Activated CD4-positive, alpha-beta memory T cell treated with anti-CD3 and anti-CD28 coated beads, Interleukin-2, amount 10 ng/mL, durations not matched to agents 7 days and 5 days (primary cell): ENCODE data around the gene MT1G. TPM values are rescaled to one million over a fixed set of nuclear protein-coding genes. Genes with fewer than 3 reads are reported as not detected.

Source experiments
- CTCF ChIA-PET: fragments of 350-600 bp; sonication (Branson Sonifier 250); formaldehyde crosslinking; loops from one replicate; lab custom pipeline; 2021; ENCODE audit warnings: antibody characterized with exemption, inconsistent platforms; lab: Charles Lee
- POLR2A ChIA-PET: fragments of 350-600 bp; sonication (Branson Sonifier 250); formaldehyde crosslinking; loops from one replicate; lab custom pipeline; 2021; ENCODE audit warnings: antibody characterized with exemption; lab: Charles Lee
- DNase-seq: peaks from one replicate; pipeline ENCODE4 v3.0.0-alpha.2; 2020
- H3K27ac Mint-ChIP-seq: one replicate; pipeline ENCODE4 v1.8.0; 2021; ENCODE audit warnings: mild to moderate bottlenecking, mixed read lengths
- H3K27me3 Mint-ChIP-seq: one replicate; pipeline ENCODE4 v1.8.0; 2021; ENCODE audit warnings: mixed read lengths
- H3K36me3 Mint-ChIP-seq: one replicate; pipeline ENCODE4 v1.8.0; 2021; ENCODE audit warnings: low read depth, mixed read lengths
- H3K4me1 Mint-ChIP-seq: one replicate; pipeline ENCODE4 v1.8.0; 2021; ENCODE audit warnings: mixed read lengths
- H3K4me3 Mint-ChIP-seq: one replicate; pipeline ENCODE4 v1.8.0; 2021; ENCODE audit warnings: mild to moderate bottlenecking, mixed read lengths
- H3K9me3 Mint-ChIP-seq: one replicate; pipeline ENCODE4 v1.8.0; 2021; ENCODE audit warnings: mixed read lengths
- total RNA-seq, 2 experiments: library from RNA; stranded (reverse); gene quantifications; one replicate each; pipeline ENCODE4 v1.2.3, GENCODE V29; 2021

The MT1G gene
- total RNA-seq, 2 experiments from 2014 or later: 2.2 to 2.9 TPM

- POLR2A ChIA-PET: interaction anchor here (1.8 to 3.1 kb wide), 2 partner anchors 124 to 250 kb away, joined by 8 to 19 read pairs; partner anchors contain the start of genes NUDT21 and OGFOD1
- Mint-ChIP-seq H3K36me3 (no peaks in the 10 kb centered on the region), H3K4me3 (no peak overlapping the region), H3K9me3 (no peaks in the 10 kb centered on the region), H3K27me3 (peaks cover 4% of the 10 kb centered on the region), H3K27ac (no peak overlapping the region), H3K4me1 (peaks cover 8% of the 10 kb centered on the region)
- DNase-seq: no peak
- CTCF ChIA-PET: interaction anchor here (0.7 to 4.6 kb wide), 13 partner anchors 16 to 533 kb away, joined by 3 to 107 read pairs (median 4); partner anchors contain the start of genes MT1X, PSME3IP1 and RSPRY1
These were observed 32.8 kb upstream of the MT1G start for GRCh38 chr16:56700631-56701030.

GRCh38 chr16:56700195-56700594 is 32.3 kb upstream of the MT1G start:
- Mint-ChIP-seq H3K4me1 (peaks cover 8% of the 10 kb centered on the region), H3K27me3 (peaks cover 4% of the 10 kb centered on the region), H3K36me3 (no peaks in the 10 kb centered on the region), H3K4me3 (no peak overlapping the region), H3K27ac (no peak overlapping the region), H3K9me3 (no peaks in the 10 kb centered on the region)
- no peak for DNase-seq
- ChIA-PET POLR2A (interaction anchor here (3.1 kb wide), 1 partner anchor 124 kb away, joined by 19 read pairs; no protein-coding TSS in a partner anchor), CTCF (interaction anchor here (0.7 to 4.6 kb wide), 8 partner anchors 16 to 534 kb away, joined by 3 to 107 read pairs (median 11); partner anchors contain the start of genes MT1X, PSME3IP1 and RSPRY1)

GRCh38 chr16:56697456-56698155 is 29.7 kb upstream of the MT1G start:
- no peak overlapping the region for H3K4me3 Mint-ChIP-seq
- peaks cover 4% of the 10 kb centered on the region for H3K27me3 Mint-ChIP-seq
- ChIA-PET CTCF (interaction anchor here (0.6 to 1.2 kb wide), 4 partner anchors 11 to 281 kb away, joined by 3 to 4 read pairs (median 3); partner anchors contain the start of gene MT1E), POLR2A (interaction anchor here (1.6 kb wide), 1 partner anchor 15 kb away, joined by 10 read pairs; the partner anchor contains the start of gene MT1X)
- no peaks in the 10 kb centered on the region for H3K9me3 Mint-ChIP-seq
- H3K4me1 Mint-ChIP-seq: peaks cover 8% of the 10 kb centered on the region
- DNase-seq: no peak
- no peaks in the 10 kb centered on the region for H3K36me3 Mint-ChIP-seq
- H3K27ac Mint-ChIP-seq: no peak overlapping the region

- POLR2A ChIA-PET: interaction anchor here (1.3 to 3.6 kb wide), 2 partner anchors 12 to 13 kb away, joined by 9 to 13 read pairs; partner anchors contain the start of gene MT1X
- no peak for DNase-seq
These were observed 27.4 kb upstream of the MT1G start for GRCh38 chr16:56695246-56695645.

DNA sequence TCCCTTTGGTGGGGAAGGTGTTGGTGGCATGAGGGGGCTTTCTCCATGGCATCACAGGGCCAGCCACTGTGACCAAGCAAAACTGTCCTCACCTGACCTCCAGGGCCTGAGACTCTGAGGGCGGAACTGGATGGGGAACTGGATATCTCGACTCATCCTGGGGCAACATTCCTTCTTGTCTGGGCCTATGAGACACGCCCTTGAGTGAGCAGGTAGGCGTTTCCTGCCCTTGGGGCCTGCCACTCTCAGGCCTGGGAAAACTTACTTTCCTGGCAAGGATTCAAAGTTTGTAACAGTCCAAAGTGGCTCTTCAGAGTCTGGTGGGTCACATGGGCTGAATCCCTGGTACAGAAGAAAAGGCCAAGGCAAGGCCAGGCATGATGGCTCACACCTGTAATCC is 24.0 kb upstream of the MT1G start:
- Mint-ChIP-seq H3K9me3 (no peaks in the 10 kb centered on the region), H3K27me3 (peaks cover 13% of the 10 kb centered on the region), H3K36me3 (no peaks in the 10 kb centered on the region), H3K4me3 (no peak overlapping the region), H3K27ac (no peak overlapping the region), H3K4me1 (no peaks in the 10 kb centered on the region)
- no peak for DNase-seq
- ChIA-PET POLR2A (interaction anchor here (3.6 kb wide), 1 partner anchor 9 kb away, joined by 13 read pairs; the partner anchor contains the start of gene MT1X), CTCF (no interaction called here)

More at GRCh38 chr16:56695246-56695645, 27.4 kb upstream of the MT1G start:
- Mint-ChIP-seq H3K27ac (no peak overlapping the region), H3K36me3 (no peaks in the 10 kb centered on the region), H3K27me3 (peaks cover 8% of the 10 kb centered on the region), H3K4me1 (no peaks in the 10 kb centered on the region), H3K9me3 (no peaks in the 10 kb centered on the region), H3K4me3 (no peak overlapping the region)
- CTCF ChIA-PET: interaction anchor here (1.0 to 1.3 kb wide), 2 partner anchors 12 to 94 kb away, joined by 3 to 4 read pairs; no protein-coding TSS in a partner anchor

DNA sequence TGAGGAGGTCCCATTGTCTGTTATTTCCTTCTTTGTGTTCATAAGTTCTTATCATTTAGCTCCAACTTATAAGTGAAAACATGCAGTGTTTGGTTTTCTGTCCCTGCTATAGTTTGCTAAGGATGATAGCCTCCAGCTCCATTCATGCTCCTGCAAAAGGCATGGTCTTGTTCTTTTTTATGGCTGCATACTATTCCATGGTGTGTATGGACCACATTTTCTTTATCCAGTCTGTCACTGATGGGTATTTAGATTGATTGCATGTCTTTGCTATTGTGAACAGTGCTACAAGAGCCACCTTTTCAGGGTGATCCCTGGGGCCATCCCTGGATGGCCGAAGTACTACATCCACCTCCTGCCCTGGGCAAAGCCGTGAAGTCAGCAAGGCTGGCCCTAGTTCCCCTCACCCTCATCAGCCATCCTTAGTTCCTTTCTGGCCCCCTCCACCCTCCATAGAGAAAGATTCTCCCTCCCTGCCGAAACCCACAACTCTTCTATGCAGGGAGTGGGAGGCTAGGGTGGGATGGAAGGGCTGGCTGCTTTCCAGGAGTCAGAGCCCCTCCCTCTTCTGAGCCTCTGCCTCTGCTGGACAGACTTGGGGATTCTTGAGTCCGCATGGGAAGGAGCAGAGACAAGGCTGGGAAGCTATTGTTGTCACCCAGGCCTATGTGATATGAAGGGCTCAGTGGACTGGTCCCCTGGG is 22.7 kb upstream of the MT1G start:
- H3K9me3 Mint-ChIP-seq: no peaks in the 10 kb centered on the region

DNA sequence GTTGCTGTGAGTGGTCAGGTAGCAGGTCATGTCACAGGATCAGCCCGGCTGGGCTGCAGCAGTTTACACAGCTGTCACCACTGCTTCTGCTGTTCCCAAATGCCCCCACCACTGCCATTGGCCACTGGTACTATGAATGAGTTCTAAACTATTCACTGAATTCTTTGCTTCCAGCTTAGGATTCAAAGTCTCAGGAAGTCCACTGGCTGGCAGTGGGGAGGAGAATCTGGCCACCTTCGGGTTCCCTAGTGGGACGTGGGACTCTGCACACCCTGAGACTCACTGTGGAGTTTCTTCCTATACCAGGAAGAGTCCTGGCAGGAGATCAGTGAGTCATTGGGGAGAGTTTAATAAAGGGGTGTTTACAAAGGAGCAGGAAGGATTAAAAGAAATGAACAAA is 21.3 kb upstream of the MT1G start:
- no peak for DNase-seq
- Mint-ChIP-seq H3K27me3 (peaks cover 12% of the 10 kb centered on the region), H3K4me1 (no peaks in the 10 kb centered on the region), H3K9me3 (no peaks in the 10 kb centered on the region), H3K36me3 (peaks cover 7% of the 10 kb centered on the region), H3K4me3 (no peak overlapping the region), H3K27ac (no peak overlapping the region)
- CTCF ChIA-PET: interaction anchor here (1.0 to 2.1 kb wide), 2 partner anchors 13 kb away, joined by 3 to 6 read pairs; no protein-coding TSS in a partner anchor
- POLR2A ChIA-PET: no interaction called here

More for the DNA sequence above, 22.7 kb upstream of the MT1G start:
- ChIA-PET CTCF (interaction anchor here (1.0 to 2.1 kb wide), 2 partner anchors 12 to 15 kb away, joined by 3 to 6 read pairs; no protein-coding TSS in a partner anchor), POLR2A (no interaction called here)
- no peak for DNase-seq
- H3K27ac Mint-ChIP-seq: no peak overlapping the region
- H3K4me3 Mint-ChIP-seq: no peak overlapping the region
- H3K27me3 Mint-ChIP-seq: peaks cover 12% of the 10 kb centered on the region
- no peaks in the 10 kb centered on the region for H3K4me1 Mint-ChIP-seq
- H3K36me3 Mint-ChIP-seq: peaks cover 4% of the 10 kb centered on the region

DNA sequence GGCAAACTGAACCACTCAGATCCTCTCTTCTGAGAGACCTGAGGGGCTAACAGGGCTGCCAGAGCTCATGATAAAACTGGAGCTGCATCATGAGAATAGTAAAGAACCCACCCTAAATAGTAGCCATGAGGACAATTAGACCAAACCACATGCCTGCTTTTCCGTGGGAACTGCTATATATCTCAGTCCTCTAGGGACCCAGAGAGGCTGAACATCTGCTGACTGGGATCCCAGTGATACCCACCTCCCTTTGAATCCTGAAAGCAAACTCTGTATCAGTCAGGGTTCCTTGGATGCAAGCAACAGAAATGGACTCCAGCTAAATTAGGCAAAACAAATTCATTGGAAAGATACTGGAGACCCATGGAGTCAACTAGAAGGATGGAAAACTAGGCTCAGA is 20.9 kb upstream of the MT1G start:
- H3K9me3 Mint-ChIP-seq: no peaks in the 10 kb centered on the region
- H3K4me1 Mint-ChIP-seq: peaks cover 4% of the 10 kb centered on the region
- no peak overlapping the region for H3K4me3 Mint-ChIP-seq
- peaks cover 12% of the 10 kb centered on the region for H3K27me3 Mint-ChIP-seq
- CTCF ChIA-PET: interaction anchor here (2.1 kb wide), 1 partner anchor 13 kb away, joined by 6 read pairs; no protein-coding TSS in a partner anchor
- peaks cover 9% of the 10 kb centered on the region for H3K36me3 Mint-ChIP-seq
- no peak overlapping the region for H3K27ac Mint-ChIP-seq
- DNase-seq: no peak
- POLR2A ChIA-PET: no interaction called here

DNA sequence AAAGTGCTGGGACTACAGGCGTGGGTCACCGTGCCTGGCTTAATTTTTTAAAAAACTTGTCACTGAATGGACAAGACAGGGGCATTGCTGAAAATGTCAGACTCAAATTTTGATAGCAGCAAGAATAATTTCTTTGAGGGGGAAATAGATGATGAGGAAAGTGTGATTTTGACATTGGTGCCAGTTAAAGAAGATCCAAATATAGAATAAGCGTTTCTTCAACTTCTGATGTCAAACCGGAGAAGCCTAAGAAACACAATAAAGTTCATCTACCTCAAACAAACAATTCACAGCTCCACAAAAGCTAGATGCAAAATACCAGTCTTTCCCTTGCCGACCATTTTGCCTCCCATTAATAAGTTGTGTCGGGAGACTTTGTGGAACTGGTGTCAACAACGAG is 18.9 kb upstream of the MT1G start:
- Mint-ChIP-seq H3K27ac (no peak overlapping the region), H3K36me3 (peaks cover 9% of the 10 kb centered on the region), H3K27me3 (peaks cover 12% of the 10 kb centered on the region), H3K9me3 (no peaks in the 10 kb centered on the region), H3K4me3 (no peak overlapping the region), H3K4me1 (peaks cover 15% of the 10 kb centered on the region)
- no peak for DNase-seq
- POLR2A ChIA-PET: interaction anchor here (0.6 kb wide), 1 partner anchor 15 kb away, joined by 3 read pairs; no protein-coding TSS in a partner anchor
- CTCF ChIA-PET: interaction anchor here (0.8 kb wide), 1 partner anchor 42 kb away, joined by 3 read pairs; no protein-coding TSS in a partner anchor

DNA sequence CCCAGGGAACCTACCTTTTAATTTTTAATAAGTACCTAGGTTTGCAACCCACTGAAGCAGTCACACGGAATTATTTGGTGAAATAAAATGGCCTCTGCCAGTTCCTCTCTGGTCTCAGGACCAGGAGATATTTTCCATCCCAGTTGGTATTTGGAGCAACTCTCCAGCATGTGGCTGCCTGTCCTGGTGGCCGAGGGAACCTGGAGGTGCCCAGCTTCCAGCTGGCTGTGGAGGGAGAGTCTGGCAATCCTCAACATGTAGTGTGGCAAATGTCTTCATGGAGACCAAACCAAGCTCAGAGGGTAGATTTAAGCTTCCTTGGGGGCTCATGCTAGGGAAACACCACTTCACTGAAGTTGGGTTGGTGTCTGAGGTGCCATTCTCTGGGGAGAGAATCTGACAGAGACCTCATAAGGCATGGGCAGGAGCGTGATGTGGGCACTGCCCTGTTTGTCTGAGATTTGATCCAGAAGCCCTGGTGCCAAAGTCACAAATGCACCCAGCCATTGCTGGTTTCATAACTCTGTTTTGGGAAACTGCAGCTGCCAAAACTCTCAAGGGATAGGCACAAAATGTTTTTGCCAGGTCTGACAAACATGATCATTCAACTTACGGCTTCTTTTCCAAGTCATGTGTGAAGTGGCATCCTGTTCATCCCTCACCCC is 17.2 kb upstream of the MT1G start:
- H3K36me3 Mint-ChIP-seq: peaks cover 9% of the 10 kb centered on the region

GRCh38 chr16:56684256-56684925 is 16.5 kb upstream of the MT1G start:
- DNase-seq: no peak
- H3K9me3 Mint-ChIP-seq: no peaks in the 10 kb centered on the region
- POLR2A ChIA-PET: interaction anchor here (0.8 to 1.0 kb wide), 2 partner anchors 11 to 233 kb away, joined by 3 read pairs; partner anchors contain the start of genes NUDT21 and OGFOD1
- H3K4me1 Mint-ChIP-seq: peaks cover 30% of the 10 kb centered on the region
- H3K36me3 Mint-ChIP-seq: peaks cover 9% of the 10 kb centered on the region
- H3K27me3 Mint-ChIP-seq: peaks cover 4% of the 10 kb centered on the region
- no peak overlapping the region for H3K27ac Mint-ChIP-seq
- peak overlapping the region; percentile 44 for H3K4me3 Mint-ChIP-seq
- CTCF ChIA-PET: interaction anchor here (5.0 kb wide), 1 partner anchor 17 kb away, joined by 30 read pairs; no protein-coding TSS in a partner anchor

More for the DNA sequence above, 17.2 kb upstream of the MT1G start:
- POLR2A ChIA-PET: no interaction called here
- H3K9me3 Mint-ChIP-seq: no peaks in the 10 kb centered on the region
- H3K27me3 Mint-ChIP-seq: peaks cover 8% of the 10 kb centered on the region
- H3K4me1 Mint-ChIP-seq: peaks cover 25% of the 10 kb centered on the region
- H3K27ac Mint-ChIP-seq: no peak overlapping the region
- CTCF ChIA-PET: interaction anchor here (0.8 to 5.0 kb wide), 2 partner anchors 12 to 17 kb away, joined by 3 to 30 read pairs; no protein-coding TSS in a partner anchor
- H3K4me3 Mint-ChIP-seq: no peak overlapping the region
- DNase-seq: no peak
